Measurements from ENCODE around the gene CC2D2B.
"Not testable (repeated sequence)": the region's sequence is repeated elsewhere in the genome, so short reads cannot be mapped to it uniquely, and the experiment has no call there.

Gene CC2D2B

DNA sequence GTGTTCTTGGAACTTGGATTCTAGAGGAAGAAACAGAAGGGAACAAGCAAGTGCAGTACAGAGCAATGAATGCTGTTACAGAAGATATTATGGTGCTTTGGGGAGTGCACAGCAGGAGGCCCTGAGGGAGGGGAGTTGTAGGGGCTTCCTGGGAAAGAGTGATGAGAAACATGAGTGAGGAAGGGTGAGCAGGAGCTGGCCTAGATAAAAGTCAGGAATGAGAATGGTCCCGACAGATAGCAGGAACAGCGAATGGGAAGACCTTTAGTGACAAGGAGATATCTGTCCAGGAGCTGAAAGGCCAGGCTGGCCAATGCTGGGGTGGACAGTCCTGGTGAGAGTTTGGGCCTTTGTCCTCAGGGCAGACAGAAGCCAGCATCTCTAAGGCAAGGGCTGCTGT lies 115.0 kb downstream of the CC2D2B start:
- DNase-seq, result no peak

DNA sequence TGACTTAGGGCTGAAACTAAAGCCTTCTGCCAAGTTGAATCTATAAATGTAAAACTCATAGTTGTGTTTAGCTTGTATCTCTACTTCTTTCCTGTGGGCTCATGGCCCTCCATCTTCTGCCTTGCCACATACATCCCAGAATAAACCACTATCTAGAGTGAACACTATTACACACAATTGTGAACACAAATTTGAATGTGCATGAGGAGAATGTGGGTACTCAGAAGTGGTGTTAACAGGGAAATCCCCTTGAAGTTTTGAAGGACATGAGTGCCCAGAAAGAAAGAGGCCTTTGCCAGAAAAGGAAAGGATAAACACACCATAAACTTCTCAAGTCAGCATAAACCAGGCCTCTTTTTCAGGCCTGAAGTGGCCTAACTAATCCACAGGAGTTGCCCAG lies 115.4 kb downstream of the CC2D2B start:
- DNase-seq, result no peak

DNA sequence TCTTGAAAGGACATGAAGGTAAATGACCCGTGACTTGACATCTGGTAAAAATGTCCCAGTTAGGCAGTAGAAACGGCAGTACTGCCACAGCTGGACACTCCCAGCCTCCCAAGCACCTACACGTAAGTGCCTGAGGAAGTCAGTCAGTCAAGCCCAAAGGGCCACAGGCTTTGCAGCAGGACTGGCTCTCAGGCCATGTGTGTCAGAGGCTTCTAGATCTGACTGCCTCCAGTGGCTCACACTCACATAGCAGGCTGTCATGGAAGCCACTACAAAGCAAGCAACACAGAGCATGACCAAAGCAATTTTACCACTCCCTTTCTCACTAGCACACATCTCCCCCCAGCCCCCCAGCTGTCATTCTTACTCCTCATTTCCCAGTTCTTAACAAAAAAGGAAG lies 117.8 kb downstream of the CC2D2B start:
- DNase-seq, result no peak

DNA sequence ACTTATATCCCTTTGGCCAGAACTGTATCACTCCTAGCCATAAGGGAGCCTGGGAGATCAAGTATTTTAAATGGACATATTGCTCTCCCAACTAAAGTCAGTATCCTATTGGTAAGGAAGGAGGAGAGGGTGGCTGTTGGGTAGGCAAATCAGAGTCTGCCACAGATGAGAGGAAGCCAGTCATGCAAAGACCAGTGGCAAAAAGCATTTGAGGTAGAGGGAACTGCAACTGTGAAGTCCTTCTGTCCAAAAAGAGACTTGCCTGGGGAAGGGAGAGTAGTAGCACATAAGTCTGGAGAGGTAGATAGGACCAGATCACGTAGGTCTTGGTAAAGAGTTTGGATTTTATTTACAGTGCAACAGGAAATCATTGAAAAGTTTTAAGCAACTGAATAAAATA lies 126.8 kb downstream of the CC2D2B start:
- no peak for DNase-seq

DNA sequence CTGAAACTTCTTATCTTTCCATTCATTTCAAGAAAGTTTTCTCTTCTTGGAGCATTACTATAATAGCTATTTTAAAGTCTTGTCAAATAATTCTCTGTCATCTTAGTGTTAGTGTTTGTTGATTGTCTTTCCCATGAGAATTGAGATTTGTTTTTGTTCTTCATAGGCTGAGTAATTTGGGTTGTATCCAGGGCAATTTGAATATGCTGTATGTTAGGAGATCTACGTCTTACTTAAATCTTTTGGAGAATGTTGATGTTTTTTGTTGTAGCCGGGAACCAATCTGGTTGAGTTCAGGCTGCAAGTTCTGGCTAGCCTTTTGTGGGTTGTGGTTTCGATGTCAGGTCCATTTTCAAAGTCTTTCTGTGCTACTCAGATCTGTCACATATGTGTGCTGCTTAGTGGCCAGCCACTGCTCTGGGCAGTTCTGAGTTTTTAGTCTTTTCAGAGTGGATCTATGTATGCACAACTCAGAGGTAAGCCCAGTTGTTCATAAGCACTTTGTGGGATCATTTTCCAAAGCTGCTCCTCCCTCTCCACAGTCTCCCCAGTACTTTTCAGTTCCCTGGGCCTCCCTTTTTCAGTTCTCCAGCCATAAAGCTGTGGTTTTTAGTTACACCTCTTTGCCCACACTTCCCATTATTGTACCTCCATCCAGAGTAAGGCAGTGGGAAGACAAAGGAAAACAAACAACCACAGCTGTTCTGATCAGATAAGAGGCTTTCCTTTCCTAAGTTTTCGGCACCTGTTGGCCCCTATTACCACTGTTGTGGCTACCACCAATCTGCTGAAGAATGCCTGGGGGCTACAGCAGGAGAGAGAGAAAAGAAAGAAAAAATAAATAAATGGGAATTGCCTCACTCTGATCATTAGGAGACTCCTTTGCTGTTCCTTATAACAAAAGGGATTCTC lies 131.0 kb downstream of the CC2D2B start:
- no peak for DNase-seq

DNA sequence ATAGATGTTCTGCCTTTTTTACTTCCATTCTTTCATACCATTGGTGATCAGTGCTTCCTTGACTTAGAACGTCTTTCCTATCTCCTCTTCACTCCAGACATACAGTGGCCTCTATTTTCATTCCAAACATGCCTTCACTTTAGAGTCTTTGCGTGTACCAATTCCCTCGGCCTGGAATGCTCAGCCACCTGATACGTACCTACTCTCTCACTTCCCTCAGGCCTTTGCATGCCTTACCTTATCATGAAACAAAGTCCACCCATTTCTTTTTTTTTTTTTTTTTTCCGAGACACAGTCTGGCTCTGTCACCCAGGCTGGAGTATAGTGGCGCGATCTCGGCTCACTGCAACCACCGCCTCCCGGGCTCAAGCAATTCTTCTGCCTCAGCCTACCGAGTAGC lies 133.4 kb downstream of the CC2D2B start:
- no peak for DNase-seq

DNA sequence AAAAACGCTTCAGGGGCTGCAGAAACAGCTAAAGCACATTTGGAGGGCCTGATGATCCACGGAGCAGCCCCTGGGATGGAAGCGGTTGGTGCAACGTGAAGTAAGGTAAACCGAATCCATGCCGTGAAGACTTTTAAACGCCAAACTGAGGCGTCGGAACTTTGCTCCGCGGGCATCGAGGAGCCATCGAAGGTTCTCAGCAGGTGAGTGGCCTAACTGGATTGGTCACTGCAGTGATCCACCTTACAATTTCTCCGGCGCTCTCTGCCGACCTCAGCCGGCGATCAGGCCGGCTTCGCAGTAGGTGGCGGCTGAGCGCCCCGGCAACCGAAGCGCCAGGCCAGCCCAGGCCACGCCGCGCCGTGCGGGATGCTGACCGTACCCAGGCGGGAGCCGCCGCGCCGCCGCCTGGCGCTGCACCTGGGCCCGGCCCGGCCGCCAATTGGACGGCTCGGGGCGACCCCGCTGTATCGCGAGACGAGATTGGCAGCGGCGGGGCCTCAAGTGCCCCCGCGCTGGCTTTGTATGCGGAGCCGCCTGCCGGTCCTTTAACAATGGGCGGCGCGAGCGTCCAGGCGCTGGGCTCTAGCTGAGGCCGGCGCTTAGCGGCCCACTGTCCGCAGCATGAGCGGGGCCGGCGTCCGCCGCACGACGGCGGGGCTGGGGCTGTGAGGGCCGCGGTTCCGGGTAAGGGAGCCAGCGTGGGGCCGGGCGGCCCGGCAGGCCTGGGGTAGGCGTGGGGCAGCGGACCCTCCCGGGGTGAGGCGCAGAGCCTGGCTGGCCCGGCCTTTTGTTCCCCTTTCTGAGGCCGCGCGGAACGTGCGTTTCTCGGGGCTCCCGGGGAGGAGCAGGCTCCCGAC lies 135.5 kb downstream of the CC2D2B start, which contains the start of gene CCNJ:
Gene CCNJ, plus strand, starts transcription at position 551 of the 860 bp plus-strand sequence. CDS start 811 bp downstream, outside the sequence.
- peak; percentile 86 for DNase-seq

DNA sequence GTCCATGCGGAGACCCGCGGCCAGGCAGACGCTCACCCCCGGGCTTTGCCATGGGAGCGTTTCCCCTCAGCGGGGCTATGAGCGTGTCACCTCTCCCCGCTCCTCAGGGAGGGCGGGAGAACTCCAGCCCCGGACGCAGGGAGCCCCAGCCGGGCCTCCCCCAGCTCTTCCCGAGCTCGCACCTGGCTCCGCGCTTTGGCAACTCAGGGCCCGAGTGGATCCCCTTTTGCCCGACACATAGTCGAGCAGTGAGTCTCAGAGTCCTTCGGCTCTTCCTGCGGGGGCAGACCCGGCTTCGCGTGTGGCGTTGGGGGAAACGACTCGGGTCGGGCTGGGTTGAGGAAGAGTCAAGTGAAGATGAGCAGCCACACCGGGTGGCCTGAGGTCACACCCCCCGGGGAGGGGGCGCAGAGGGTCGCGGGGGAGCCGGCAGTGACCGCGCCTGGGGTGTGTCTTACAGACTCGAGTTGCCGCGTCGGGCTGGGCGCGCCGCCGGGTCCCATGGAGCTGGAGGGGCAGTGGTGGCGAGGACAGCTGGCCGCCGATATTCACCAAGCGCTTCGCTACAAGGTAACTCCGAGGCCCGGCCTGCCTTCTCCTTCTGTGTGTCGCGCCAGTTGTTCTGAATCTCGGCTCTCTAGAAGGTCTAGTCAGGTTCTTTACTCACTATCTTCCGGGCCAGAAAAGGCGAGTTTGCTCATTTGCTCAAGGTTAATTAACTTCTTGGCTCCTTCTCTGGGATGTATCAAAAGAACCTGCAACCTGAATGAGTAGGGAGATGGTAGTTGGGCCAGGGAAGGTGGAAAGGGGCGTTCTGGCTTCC lies 136.3 kb downstream of the CC2D2B start:
- DNase-seq, result peak; percentile 40

DNA sequence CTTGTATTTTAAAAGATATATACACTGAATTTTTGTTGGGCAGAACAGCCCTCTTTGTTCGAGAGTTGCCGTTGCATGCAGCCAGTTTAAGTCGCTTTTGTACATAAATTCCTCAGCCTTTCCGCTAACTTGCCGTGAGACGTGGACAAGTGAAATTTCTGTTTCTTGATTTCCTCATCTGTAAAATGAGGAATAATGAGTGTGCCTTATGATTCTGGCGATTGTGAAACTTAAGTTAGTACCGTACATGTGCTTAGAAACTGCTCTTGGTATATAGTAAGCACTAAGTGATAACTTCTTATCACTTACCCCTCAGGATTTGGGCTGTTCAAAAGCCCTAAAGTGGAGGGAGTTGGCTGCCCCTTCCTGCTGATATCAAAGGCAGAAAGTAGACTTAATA lies 137.0 kb downstream of the CC2D2B start:
- DNase-seq, result no peak

DNA sequence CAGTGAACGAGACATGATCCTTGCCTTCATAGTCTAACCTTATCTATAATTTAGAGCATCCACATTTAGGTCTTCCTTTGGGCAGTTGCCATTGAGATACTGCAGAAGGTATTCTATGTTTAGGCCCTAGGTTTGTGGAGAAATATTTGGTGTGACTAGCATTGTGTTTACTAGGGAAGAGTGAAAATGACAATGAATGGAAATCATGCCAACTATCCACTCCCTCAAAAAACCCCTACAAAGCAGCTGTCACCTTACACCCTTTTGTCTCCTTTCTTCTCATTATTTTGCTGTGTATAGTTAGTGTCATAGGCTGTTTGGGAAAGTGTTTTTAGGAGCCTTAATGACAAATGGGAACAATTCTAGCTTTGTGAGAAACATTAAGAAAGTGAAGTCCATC lies 138.8 kb downstream of the CC2D2B start:
- no peak for DNase-seq

DNA sequence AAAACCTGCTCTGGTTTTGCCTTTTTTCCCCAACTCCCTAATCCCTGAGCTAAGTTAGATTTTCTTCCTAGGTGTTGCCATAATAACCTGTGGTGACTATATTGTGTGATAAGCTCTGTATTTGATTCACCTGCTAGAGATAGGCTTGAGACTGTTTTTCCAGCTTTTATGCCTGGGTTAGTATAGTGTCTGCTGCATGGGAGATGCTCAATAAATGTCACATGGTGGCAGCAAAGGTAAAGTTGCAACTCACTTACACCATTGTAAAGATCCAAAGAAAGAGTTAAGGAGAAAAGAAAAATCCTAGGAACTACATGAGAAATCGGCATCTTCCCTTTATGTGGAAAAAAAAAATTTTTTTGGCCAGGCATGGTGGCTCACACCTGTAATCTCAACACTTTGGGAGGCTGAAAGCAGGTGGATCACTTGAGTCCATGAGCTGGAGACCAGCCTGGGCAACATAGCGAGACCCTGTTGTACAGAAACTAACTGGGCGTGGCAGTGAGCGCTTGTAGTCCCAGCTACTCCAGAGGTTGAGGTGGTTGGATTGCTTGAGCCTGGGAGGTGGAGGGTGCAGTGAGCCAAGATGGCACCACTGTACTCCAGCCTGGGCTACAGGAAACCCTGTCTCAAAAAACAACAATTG lies 139.4 kb downstream of the CC2D2B start:
- no peak for DNase-seq

DNA sequence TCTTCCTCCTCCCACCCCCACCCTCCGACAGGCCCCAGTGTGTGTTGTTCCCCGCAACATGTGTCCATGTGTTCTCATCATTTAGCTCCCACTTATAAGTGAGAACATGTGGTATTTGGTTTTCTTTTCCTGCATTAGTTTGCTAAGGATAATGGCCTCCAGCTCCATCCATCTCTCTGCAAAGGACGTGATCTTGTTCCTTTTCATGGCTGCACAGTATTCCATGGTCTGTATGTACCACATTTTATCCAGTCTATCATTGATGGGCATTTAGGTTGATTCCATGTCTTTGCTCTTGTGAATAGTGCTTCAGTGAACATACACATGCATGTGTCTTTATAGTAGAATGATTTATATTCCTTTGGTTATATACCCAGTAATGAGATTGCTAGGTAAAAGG lies 140.2 kb downstream of the CC2D2B start:
- DNase-seq, result not testable (repeated sequence)

DNA sequence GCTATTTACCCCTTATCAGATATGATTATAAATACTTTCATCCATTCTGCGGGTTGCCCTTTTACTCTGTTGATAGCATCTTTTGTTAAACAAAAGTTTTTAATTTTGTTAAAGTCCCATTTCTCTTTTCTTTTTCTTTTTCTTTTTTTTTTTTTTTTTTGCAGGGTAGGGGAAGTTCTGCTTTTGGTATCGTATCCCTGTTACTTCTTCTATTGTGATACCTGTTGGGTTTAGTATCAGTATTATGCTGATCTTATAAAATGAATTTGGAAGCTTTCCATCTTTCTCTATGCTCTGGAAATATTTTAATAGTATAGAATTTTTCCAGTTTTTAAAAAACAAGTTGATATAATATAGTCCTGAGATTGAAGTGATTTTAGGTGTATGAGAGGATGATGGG lies 141.6 kb downstream of the CC2D2B start:
- DNase-seq, result no peak

DNA sequence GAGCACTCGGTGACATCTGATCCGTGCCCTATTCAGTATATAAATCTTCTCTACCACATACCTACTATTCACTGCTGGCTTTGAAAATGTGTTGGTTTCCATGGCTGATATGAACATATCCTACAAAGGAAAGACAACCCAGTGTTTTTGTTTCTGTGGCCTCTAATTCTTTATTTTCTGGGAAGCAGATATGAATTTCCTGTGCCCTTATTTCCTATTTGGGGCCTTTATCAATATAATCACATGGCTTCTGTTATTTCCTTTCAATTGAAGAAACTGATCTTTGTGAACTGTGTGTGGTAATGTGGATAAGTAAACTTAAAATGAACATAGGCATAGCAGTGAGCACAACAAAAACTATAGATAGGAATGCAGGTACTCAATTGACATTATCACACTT lies 146.2 kb downstream of the CC2D2B start:
- no peak for DNase-seq

DNA sequence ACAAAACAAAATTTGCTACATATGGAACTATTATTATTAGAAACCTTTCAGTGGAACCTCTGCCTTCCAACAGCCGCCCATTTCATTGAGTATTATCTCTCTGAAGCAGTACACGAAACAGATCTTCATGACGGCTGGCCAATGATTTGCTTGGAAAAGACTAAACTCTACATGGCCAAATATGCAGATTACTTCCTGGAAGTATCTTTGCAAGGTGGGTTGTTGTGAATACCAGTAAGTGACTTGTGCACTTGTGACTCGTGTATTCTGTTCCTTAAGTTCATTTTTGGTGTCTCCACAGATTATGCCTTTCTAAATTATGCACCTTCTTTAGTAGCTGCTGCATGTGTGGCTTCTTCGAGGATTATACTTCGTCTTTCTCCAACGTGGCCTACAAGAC lies 149.0 kb downstream of the CC2D2B start:
- DNase-seq, result no peak

DNA sequence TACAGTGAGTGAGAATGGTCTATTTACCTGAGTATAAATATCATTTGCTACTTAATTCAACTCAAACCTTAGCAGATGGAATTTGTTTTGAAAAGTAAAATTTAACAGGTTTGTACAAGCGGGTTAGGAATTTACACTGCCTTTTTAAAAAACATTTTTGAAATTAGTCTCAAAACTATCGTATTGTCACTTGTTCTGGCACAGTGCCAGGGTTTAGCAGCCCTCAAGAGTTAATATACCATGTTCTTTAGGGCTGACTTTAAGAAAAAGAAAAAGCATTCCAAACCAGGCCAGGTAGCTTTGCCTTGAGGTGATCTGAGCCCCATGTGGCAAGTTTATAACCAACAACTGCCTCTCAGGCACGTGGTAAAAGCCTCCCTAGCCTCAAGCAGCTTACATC lies 153.5 kb downstream of the CC2D2B start:
- DNase-seq, result no peak

DNA sequence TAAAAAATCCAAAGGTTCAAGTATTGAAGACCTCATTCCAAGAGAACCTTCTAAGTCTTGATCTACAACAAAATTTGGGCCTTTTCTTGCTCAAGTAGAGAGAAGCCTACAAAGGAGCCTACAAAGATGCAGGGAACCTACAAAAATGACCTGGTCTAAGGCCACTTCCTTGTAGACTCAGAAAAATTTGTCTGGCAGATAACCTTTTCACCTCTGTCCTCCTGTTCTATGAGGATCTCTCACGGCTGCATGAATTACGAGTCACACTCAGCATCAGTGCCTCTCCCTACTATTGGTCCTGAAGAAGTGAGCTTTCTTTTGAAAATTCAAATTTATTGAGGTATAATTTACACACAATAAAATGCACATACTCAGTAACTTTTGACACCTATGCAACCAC lies 164.9 kb downstream of the CC2D2B start:
- no peak for DNase-seq

DNA sequence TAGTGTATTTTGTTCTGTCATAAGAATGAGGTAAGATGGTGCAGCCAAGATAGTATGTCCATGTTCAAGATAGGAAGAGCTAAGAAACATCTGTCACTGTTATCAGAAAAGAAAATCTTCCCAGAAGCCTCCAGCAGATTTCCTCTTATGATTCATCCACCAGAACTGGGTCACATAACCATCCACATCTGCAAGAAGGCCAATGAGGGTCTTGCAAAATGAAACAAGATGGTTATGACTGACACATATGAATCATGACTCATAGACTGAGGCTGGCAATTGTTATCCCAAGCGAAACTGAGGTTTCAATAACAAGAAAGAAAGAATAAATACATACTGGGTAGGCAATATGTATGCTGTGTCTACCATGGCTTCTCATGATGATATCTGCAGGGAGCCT lies 165.9 kb downstream of the CC2D2B start:
- DNase-seq, result no peak

DNA sequence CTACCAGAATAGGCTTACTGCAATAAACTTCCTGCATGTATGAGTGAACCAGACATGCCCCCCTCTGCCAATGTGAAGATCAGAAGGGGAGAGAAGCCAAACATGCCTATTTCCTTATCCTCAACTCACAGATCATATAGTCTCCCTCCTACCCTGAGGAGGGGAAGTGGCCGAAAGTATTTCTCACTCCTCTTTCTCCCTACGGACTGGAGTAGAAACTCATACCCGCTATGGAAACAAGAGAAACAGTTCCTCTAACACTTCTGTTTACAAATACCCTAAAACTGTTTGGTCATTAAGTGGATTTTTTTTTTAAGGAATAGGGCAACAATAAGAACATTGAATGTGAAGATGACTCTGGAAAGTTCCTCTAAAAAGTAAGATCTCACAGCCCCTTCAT lies 167.0 kb downstream of the CC2D2B start:
- DNase-seq, result no peak

DNA sequence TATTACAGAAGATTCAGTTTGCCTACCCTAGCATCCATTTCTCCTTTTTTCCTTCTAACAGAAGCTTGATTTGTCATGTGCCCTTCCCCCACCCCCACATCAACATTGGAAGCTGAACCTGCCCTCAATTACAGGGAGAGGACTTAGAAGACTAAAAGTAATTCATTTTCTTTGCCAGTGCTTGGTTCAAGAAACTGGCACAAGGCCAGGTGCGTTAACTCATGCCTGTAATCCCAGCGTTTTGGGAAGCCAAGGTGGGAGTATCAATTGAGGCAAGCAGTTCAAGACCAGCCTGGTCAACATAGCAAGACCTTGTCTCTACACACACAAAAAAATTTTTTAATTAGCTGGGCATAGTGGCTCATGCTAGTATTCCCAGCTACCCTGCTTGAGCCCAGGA lies 168.2 kb downstream of the CC2D2B start:
- no peak for DNase-seq

DNA sequence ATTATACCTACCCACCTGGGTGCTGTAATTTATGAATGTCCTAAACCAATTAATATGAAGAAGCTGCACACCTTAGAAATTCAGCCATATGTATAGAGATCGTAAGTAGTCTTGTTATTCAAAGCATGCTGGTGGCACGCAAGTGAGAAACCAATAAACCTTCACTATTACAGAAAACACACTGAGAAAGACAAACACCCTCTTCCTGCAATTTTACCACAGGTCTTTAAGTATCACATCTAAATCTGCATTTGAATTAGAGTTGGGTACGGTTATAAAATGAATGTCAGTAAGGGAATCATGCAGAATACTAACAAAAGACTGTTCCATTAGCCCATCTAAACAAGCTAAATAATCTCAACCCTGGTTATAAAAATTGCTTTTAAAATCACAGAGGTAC lies 169.4 kb downstream of the CC2D2B start:
- DNase-seq, result no peak

DNA sequence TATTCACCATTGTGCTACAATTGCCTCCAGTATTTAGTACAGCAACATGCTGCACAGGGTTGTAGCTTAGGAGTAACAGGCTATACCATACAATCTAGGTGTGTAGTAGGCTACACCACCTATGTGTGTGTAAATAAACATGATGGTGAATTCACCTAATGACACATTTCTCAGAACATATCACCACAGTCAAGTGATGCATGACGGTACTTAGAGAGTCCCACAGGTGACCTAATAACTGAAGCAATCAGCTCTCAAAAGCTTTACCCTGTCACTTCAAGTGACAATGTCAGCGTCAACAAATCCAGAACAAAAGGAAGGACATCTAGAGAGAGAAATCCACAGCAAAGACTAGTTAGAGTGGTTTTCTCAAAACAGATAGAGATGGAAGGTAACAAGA lies 174.4 kb downstream of the CC2D2B start:
- DNase-seq, result no peak

All from CD4-positive, alpha-beta T cell treated with Interleukin-12 subunit alpha and Interleukin-12 subunit beta, for 1 hour (primary cell).